GM12801 (cell line): ENCODE data around the gene SACM1L.

Experiments used
- TF ChIP-seq, protein P1 (sequence below): IDR thresholded peaks from one replicate; pipeline ENCODE4 v1.5.1; 2011; ENCODE audit warnings: control low read depth; ENCODE audit not compliant: insufficient read length; ENCODE audit errors: extremely low read depth

SACM1L gene, protein sequence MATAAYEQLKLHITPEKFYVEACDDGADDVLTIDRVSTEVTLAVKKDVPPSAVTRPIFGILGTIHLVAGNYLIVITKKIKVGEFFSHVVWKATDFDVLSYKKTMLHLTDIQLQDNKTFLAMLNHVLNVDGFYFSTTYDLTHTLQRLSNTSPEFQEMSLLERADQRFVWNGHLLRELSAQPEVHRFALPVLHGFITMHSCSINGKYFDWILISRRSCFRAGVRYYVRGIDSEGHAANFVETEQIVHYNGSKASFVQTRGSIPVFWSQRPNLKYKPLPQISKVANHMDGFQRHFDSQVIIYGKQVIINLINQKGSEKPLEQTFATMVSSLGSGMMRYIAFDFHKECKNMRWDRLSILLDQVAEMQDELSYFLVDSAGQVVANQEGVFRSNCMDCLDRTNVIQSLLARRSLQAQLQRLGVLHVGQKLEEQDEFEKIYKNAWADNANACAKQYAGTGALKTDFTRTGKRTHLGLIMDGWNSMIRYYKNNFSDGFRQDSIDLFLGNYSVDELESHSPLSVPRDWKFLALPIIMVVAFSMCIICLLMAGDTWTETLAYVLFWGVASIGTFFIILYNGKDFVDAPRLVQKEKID

DNA sequence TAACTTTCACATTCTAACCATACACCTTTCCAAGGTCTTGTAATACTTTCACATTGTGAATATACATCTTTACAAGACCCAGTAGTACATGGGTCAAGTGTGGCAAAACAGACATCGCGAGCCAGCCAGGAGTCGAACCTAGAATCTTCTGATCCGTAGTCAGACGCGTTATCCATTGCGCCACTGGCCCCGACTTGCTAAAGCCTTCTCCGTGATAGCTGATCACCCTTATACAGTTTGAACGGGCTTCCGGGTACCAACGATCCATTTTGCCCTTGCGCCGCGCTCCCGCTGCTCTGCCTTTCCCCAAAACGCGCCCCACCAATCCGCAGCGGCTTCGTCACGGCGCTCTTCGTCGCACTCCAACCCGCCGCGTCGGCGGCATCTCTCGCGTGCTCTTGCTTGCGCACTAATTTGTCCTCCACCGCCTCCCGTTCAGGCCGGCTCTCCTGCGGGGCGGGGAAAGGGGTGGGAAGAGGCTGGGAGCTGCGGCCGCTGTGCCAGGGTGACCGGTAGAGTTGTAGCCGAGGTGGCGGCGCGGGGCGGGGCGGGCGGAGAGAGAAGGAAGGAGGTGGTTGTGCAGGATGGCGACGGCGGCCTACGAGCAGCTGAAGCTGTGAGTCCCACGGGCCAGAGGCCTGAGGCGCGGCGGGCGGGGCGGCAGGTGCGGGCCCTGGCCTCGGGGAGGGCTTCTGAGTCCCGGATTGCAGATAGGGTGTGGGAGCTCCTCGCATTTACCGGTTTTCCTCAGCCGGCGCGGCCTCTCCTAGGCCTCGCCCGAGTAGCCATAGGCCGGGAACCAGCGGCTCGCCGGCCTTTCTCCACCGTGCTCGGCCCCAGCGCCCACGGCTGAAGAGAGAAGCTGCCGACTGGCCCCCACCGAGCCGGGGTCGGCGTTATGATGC is at the start of gene SACM1L:
TSS of gene SACM1L (plus strand) at position 515 of the 905 bp plus-strand sequence. CDS start at position 585, 70 bp downstream.
- TF ChIP-seq, protein P1, sequence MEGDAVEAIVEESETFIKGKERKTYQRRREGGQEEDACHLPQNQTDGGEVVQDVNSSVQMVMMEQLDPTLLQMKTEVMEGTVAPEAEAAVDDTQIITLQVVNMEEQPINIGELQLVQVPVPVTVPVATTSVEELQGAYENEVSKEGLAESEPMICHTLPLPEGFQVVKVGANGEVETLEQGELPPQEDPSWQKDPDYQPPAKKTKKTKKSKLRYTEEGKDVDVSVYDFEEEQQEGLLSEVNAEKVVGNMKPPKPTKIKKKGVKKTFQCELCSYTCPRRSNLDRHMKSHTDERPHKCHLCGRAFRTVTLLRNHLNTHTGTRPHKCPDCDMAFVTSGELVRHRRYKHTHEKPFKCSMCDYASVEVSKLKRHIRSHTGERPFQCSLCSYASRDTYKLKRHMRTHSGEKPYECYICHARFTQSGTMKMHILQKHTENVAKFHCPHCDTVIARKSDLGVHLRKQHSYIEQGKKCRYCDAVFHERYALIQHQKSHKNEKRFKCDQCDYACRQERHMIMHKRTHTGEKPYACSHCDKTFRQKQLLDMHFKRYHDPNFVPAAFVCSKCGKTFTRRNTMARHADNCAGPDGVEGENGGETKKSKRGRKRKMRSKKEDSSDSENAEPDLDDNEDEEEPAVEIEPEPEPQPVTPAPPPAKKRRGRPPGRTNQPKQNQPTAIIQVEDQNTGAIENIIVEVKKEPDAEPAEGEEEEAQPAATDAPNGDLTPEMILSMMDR: no peak

DNA sequence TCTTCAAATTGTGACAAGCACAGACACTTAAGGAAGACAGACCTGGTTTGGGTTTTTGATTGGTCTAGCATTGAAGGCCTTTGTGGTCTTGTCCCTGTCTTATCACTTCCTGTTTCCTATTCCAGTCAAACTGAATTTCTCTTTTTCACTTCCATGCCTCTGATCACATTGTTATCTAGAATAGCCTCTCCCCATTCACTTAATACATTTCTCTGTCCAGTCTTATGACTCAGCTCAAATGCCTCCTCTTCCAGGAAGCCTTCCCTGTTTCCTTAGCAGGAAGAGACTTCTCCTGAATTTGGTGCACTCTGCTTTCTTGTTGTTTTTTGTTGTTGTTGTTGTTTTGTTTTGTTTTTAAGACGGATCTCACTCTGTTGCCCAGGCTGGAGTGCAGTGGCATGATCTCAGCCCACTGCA is 49.1 kb upstream of the SACM1L start:
- TF ChIP-seq, protein P1: no peak

DNA sequence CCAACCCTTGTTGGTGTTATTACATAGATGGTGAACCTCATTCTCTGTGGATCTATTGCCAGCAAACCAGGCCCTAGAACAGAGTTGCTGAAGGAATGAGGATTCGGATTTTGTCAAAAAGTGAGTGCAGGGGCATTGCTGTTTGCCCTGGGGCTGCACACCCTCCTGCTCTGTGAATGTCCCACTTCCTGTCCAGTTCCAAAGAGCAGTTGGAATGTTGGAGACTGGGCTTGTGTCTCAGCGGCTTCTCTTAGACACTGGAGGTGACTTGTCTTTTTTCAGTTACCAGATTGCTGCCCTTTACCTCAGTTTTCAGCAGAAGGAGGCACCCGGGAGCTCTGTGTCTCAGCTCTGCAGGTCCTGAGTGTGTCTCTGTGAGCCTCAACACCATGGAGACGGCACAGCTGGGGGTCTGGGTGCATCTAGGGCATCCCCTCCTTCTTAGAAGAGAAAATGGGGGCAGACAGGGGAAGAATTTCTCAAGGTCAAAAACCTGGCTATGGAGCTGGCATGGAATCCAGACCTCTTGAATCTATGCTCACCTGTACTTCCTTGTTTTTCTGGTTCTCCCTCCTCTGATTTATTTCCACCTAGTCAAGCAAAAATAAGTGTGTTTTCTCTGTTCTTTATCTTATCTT is 48.4 kb upstream of the SACM1L start:
- TF ChIP-seq, protein P1: no peak

DNA sequence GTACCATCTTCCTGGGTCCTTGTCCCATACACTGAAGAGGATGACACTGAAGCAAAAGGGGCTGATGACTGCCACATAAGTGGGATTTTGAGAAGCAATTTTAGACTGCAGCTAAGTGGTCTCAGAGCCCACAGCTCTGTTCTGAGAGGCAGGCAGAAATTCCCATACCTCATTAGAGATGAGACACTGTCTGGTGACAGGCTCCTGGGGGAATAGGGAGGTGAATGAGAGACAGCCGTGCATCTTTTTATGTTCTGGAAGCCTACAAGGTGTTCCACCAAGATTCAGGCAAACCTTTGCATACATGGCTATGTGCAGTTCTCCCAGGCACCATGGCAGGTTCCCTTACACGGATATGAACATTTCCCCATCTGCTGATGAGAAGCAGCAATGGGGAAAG is 47.4 kb upstream of the SACM1L start:
- TF ChIP-seq, protein P1: no peak

DNA sequence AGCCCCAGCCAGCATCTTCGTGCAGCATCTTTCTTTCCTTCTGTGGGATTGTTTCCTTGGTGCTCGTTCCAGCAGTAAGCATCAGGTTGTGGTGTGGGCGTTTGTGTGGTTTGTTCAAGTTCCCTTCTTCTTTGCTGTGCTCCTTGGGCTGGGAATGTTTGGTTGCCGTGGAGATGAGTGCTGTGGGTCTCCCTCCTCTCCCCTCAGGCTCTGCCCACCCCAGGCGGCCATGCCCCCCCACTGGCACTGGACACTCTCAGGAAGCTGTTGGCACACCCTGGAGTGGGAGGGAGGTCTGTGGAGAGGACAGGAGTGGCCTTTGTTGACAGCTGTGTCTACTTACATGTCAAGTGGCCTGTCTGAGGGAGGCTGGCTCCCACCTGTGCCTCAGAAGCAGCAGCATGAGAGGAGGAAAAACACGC is 46.5 kb upstream of the SACM1L start:
- TF ChIP-seq, protein P1: no peak

DNA sequence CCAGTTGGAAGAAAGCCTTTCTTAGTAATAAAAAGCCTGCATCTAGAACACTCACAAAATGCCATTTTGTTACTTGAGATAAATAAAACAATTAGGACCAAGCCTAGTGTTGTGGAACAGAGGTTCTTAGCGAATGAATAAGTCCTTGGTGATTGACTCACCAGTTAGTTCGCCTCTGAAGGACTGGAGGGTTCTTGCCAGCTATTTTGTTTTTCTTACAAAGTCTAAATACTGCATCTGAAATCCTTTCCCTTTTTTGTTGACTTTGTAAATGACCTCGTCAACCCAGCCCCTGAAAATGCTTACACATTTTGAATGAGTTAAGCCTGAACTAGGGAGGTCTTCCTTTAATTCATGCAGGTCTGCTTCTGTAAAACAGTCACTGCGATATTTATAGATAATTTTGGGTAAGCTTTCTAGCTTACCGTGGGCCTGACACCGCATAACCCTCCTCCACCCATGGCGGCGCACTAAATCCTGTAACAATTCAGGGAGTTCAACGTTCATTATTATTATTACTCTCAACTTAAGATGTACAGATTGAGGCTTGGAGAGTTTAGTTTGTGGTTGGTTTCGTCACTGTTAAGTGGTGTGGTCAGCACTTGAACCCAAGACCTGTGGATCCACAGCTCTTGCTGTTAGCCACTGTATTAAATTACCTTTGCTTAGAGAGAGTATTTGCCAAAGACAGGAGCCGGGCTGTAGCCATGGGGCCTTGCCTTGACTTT is 45.0 kb upstream of the SACM1L start:
- TF ChIP-seq, protein P1: no peak
